Testis (tissue), 5 donors: ENCODE results near the gene GATA2. TPM values are rescaled to one million over a fixed set of nuclear protein-coding genes. Genes with fewer than 3 reads are reported as not detected.

Source experiments
- DNase-seq: peaks from one replicate; pipeline ENCODE4 v3.0.0-alpha.2; 2019
- H3K27ac ChIP-seq, 2 donors: fragments of 200-600 bp; sonication (generic); one replicate each; pipeline ENCODE4 v1.5.1; 2019
- H3K27me3 ChIP-seq: fragments of 200-600 bp; sonication (generic); one replicate; pipeline ENCODE4 v1.5.1; 2019
- H3K36me3 ChIP-seq: fragments of 200-600 bp; sonication (generic); one replicate; pipeline ENCODE4 v1.5.1; 2017; ENCODE audit warnings: low read depth; ENCODE audit errors: missing control alignments
- H3K4me1 ChIP-seq: fragments of 200-600 bp; sonication (generic); one replicate; pipeline ENCODE4 v1.5.1; 2019
- H3K4me3 ChIP-seq, 2 donors: fragments of 200-600 bp; sonication (generic); one replicate each; pipeline ENCODE4 v1.5.1; 2017 to 2019
- H3K9me3 ChIP-seq: fragments of 200-600 bp; sonication (generic); one replicate; pipeline ENCODE4 v1.5.1; 2017
- POLR2A ChIP-seq: fragments of 450-650 bp; IDR thresholded peaks from one replicate; pipeline ENCODE4 v1.6.1; 2017; ENCODE audit warnings: antibody characterized with exemption, mild to moderate bottlenecking, moderate library complexity
- WGBS, 2 donors: methylation state at CpG; one replicate each; pipeline ENCODE4 v1.1.5; 2018; 5-methylcytosine and 5-hydroxymethylcytosine counted together
- intact Hi-C: fragments of 100-400 bp; cut with DNase I; formaldehyde crosslinking; loops from one replicate; pipeline ENCODE4 v1.15.1; 2023; ENCODE audit warnings: low total_unique reads
- long read RNA-seq, 2 donors: transcript quantifications; one replicate each; lab custom pipeline, GENCODE V29; 2026
- polyA plus RNA-seq: library from polyadenylated mRNA; stranded (reverse); fragments of 350-450 nt; fragmentation: Illumina TruSeq; extraction: RNeasy Lipid Tissue Mini Kit (QIAGEN cat#74804); gene quantifications from one replicate; pipeline ENCODE4 v1.2.3, GENCODE V29; 2014; ENCODE audit warnings: low read depth, low replicate concordance; ENCODE audit not compliant: insufficient read depth
- total RNA-seq, 2 donors: library from RNA; depleted of rRNA; stranded (reverse); fragments of >200 nt; gene quantifications; one replicate each; pipeline ENCODE4 v1.2.3, GENCODE V29; 2016
- TF ChIP-seq, protein P1 (sequence below), 3 experiments: fragments of 450-650 bp in 2 of 3; fragments of 200-600 bp in 1 of 3; sonication (generic) in 1 of 3; IDR thresholded peaks; one replicate each; pipeline ENCODE4 v1.5.1; 2016 to 2019; ENCODE audit warnings: antibody characterized with exemption in 3 of 3, mild to moderate bottlenecking in 2 of 3, moderate library complexity in 1 of 3

GATA2 gene
- total RNA-seq = 10 to 100 TPM; 11.9 to 13.5 TPM
- polyA plus RNA-seq = 6.6 TPM
- long read RNA-seq, donor 1, partial matches to known transcripts = 7 of 8 reads
- long read RNA-seq, donor 1, other reads (novel, unspliced or antisense) = 0 of 8 reads
- long read RNA-seq, donor 2, partial matches to known transcripts = 0 of 1 reads
- long read RNA-seq, donor 2, other reads (novel, unspliced or antisense) = 0 of 1 reads

DNA sequence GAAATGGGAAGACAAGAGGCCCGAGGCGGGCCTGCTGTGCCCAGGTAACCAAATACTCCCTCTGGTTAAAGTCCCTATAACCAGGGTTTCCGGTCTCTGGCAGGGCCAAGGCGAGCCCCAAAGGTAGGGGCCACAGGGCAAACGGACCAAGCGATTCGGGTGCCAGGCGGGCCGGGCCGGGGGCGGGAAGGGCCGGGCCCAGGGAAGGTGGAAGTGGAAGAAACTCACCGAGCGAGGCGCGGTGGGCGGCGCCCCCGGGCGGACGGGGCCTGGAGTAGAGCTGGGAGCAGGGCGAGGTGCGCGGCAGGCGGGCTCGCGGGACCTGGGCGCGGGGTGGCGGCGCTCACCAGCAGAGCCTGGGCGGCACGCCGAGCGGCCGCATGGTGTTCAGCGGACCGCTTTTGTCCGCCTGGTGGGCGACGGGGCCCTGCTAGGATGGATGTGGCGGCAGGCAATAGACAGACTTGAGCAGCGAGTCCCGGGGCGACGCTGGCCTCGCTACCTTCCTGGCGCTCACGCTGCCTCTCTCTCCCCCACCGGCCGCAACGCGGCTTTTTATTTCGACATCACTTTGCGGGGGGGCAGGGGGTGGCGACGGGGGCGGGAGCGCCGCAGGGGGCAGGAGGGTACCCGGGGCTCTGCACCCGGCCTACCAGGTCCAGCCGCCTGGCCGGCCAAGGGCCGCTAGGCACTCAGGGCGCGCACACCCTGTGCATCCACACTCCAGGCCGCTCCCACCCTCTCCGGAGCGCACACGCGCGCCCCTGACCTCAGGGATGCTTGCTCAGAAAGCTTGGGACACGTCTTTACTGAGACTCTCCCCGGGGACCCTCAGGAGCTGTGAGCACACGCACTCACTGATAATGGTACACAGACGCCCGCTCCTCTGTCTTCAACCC, at the start of gene GATA2:
TSS of gene GATA2 (minus strand) at position 531 of the 899 bp plus-strand sequence. CDS start 6,170 bp downstream, outside the sequence.
- intact Hi-C loops = loop anchor here (10.0 kb wide), 1 partner anchor 418 kb away; no protein-coding TSS in a partner anchor
- no peak for DNase-seq
- Histone ChIP-seq H3K4me3 (peak within 1 kb of the TSS; percentile 15), H3K27me3 (no peaks in the 10 kb centered on the region), H3K9me3 (no peaks in the 10 kb centered on the region), H3K4me1 (peaks cover 35% of the 10 kb centered on the region), H3K36me3 (no peaks in the 10 kb centered on the region), H3K27ac (no peak within 1 kb of the TSS)
- WGBS, 2 donors = 13 to 18% methylated on average over 6 to 70 of the region's 78 CpGs
- TF ChIP-seq, protein P1, sequence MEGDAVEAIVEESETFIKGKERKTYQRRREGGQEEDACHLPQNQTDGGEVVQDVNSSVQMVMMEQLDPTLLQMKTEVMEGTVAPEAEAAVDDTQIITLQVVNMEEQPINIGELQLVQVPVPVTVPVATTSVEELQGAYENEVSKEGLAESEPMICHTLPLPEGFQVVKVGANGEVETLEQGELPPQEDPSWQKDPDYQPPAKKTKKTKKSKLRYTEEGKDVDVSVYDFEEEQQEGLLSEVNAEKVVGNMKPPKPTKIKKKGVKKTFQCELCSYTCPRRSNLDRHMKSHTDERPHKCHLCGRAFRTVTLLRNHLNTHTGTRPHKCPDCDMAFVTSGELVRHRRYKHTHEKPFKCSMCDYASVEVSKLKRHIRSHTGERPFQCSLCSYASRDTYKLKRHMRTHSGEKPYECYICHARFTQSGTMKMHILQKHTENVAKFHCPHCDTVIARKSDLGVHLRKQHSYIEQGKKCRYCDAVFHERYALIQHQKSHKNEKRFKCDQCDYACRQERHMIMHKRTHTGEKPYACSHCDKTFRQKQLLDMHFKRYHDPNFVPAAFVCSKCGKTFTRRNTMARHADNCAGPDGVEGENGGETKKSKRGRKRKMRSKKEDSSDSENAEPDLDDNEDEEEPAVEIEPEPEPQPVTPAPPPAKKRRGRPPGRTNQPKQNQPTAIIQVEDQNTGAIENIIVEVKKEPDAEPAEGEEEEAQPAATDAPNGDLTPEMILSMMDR (IDR thresholded peaks at IDR 0.05) = no peak
- no peak for TF ChIP-seq POLR2A

DNA sequence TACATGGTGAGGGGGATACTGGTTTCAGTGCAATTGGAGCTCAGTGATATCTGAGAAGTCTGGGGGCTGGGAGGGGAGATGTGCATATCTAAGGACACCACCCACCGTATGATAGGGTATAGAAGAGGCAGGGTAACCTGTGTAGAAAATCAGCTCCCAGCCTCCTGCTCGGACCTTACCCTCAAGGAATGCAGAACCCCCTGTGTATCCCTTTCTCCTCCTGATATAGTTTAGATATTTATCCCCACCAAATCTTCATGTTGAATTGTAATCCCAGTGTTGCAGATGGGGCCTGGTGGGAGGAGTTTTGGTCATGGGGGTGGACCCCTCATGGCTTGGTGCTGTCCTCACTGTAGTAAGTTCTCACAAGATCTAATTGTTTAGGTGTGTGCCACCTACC, 48.2 kb upstream of the GATA2 start:
- H3K27ac ChIP-seq = no peak overlapping the region
- intact Hi-C loops = no loop called here
- no peaks in the 10 kb centered on the region for H3K9me3 ChIP-seq
- no peaks in the 10 kb centered on the region for H3K27me3 ChIP-seq
- no peak for DNase-seq
- H3K4me3 ChIP-seq = no peak overlapping the region
- WGBS, 2 donors = 88 to 94% methylated on average over 2 of the region's 2 CpGs
- H3K4me1 ChIP-seq = no peaks in the 10 kb centered on the region
- TF ChIP-seq, protein P1 (IDR thresholded peaks at IDR 0.05) = no peak
- no peak for TF ChIP-seq POLR2A
- no peaks in the 10 kb centered on the region for H3K36me3 ChIP-seq

DNA sequence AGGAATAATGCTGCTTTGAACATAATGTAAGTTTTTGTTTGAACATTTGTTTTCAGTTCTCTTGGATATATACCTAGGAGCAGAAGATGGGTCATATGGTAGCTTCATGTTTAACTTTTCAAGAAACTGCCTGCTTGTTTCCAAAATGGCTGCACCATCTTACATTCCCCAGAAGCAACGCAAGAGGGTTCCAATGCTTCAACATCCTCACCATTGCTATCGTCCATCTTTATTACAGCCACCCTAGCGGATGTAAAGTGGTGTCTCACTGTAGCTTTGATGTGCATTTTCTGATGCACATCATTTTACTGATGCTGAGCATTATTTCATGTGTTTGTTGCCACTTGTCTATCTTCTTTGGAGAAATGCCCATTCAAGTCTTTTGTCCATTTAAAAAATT, 46.4 kb upstream of the GATA2 start:
- no peak overlapping the region for H3K27ac ChIP-seq
- DNase-seq = no peak
- H3K4me1 ChIP-seq = no peaks in the 10 kb centered on the region
- TF ChIP-seq POLR2A = no peak
- TF ChIP-seq, protein P1 (IDR thresholded peaks at IDR 0.05) = no peak
- 84 to 94% methylated on average over 3 of the region's 3 CpGs for WGBS, 2 donors
- no peaks in the 10 kb centered on the region for H3K36me3 ChIP-seq
- no peak overlapping the region for H3K4me3 ChIP-seq
- intact Hi-C loops = no loop called here
- H3K27me3 ChIP-seq = no peaks in the 10 kb centered on the region
- no peaks in the 10 kb centered on the region for H3K9me3 ChIP-seq

DNA sequence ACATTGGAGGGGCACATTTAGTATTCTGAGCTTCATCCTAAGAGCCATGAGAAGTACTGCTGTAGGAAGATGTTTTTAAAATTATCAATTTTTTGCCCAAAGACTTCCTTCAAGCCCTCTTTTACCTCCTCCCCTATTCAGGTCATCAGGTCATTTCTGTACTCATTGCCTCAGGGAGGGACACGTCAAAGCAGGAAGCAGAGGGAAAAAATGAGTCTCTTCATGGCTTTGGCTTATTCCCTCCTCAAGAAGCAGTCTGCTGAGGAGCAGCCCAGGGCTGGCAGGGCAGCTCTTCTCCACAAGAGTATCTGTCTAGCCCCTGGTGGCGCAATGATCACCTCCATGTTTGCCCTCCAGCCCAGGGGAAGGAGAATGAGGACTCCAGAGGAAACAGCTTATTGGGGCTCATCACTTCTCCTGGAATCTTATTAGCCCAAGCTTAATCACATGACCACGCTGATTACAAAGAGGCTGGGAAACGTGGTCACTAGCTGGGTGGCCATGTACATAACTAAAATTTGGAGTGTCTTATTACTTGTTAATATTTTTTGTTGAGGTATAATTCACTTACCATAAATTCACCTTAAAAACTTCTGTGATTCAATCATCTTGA, 44.2 kb upstream of the GATA2 start:
- DNase-seq = no peak
- no peaks in the 10 kb centered on the region for H3K27me3 ChIP-seq
- intact Hi-C loops = no loop called here
- no peaks in the 10 kb centered on the region for H3K9me3 ChIP-seq
- H3K27ac ChIP-seq = no peak overlapping the region
- TF ChIP-seq POLR2A = no peak
- TF ChIP-seq, protein P1 (IDR thresholded peaks at IDR 0.05) = no peak
- no peak overlapping the region for H3K4me3 ChIP-seq
- H3K36me3 ChIP-seq = no peaks in the 10 kb centered on the region
- no peaks in the 10 kb centered on the region for H3K4me1 ChIP-seq
- 73 to 78% methylated on average over 4 of the region's 4 CpGs for WGBS, 2 donors
